ENCODE measurements around the gene TCP1. TPM values are rescaled to one million over a fixed set of nuclear protein-coding genes. Genes with fewer than 3 reads are reported as not detected.

TCP1 gene
- total RNA-seq, 1 experiment from 2014 or later, result 412 TPM

GRCh38 chr6:159778131-159778530 lies 11.3 kb downstream of the TCP1 start:
- Histone ChIP-seq H2BK12ac (ENCODE audit: insufficient read length, low read depth, low read length) (no peak overlapping the region), H3K4ac (ENCODE audit: low read depth, low read length) (no peak overlapping the region), H3K27me3 (ENCODE audit: insufficient read depth, low read length) (no peaks in the 10 kb centered on the region), H3K9me3 (ENCODE audit: control insufficient read depth, low read depth, low read length) (no peaks in the 10 kb centered on the region), H3K23me2 (ENCODE audit: insufficient read length, low read depth, low read length, poor library complexity, severe bottlenecking) (no peaks in the 10 kb centered on the region), H4K8ac (replicated peaks; ENCODE audit: insufficient read length, low read depth, low read length) (no peak overlapping the region), H3K9ac (ENCODE audit: extremely low read depth, insufficient read length, low read length) (no peak overlapping the region), H3K56ac (ENCODE audit: insufficient read length, low read depth, low read length) (no peak overlapping the region), H3K27ac (ENCODE audit: insufficient read length, low read depth, low read length) (no peak overlapping the region), H3T11ph (ENCODE audit: low read length) (no peak overlapping the region), H2BK5ac (ENCODE audit: insufficient read length, low read length) (no peak overlapping the region), H3K14ac (ENCODE audit: insufficient read depth, low read length) (no peak overlapping the region), H3K4me1 (ENCODE audit: insufficient read depth, low read length) (no peaks in the 10 kb centered on the region), H3K23ac (ENCODE audit: insufficient read length, low read depth, low read length) (no peak overlapping the region), H3K4me2 (ENCODE audit: insufficient read depth, insufficient read length, low read length) (no peak overlapping the region), H2BK20ac (ENCODE audit: low read depth, low read length, poor library complexity, severe bottlenecking) (no peak overlapping the region), H4K91ac (ENCODE audit: insufficient read length, low read depth, low read length) (no peak overlapping the region), H2AK5ac (ENCODE audit: insufficient read length, low read length) (no peak overlapping the region), H2BK120ac (ENCODE audit: low read depth, low read length, poor library complexity, severe bottlenecking) (no peak overlapping the region), H3K79me1 (ENCODE audit: insufficient read depth, low read depth, low read length, poor library complexity, severe bottlenecking) (no peaks in the 10 kb centered on the region), H2AFZ (ENCODE audit: low read length) (no peak overlapping the region), H4K20me1 (ENCODE audit: control insufficient read depth, insufficient read depth, insufficient read length) (no peaks in the 10 kb centered on the region), H2BK15ac (ENCODE audit: low read depth, low read length) (no peak overlapping the region), H4K5ac (ENCODE audit: insufficient read length, low read depth, low read length) (no peak overlapping the region), H3K18ac (ENCODE audit: insufficient read length, low read depth, low read length) (no peak overlapping the region), H3K79me2 (ENCODE audit: insufficient read depth, low read length) (no peaks in the 10 kb centered on the region)
- Mint-ChIP-seq H3K4me1 (no peaks in the 10 kb centered on the region; a peak in 1 of 4 replicates), H3K4me3 (no peak overlapping the region), H3K27me3 (ENCODE audit: low read depth) (no peaks in the 10 kb centered on the region), H3K36me3 (ENCODE audit: insufficient read depth in 1 of 3, low read depth in 3 of 3) (peaks cover 55 to 98% (median 97%) of the 10 kb centered on the region in 3 experiments; a peak in 6 of 7 replicates), H3K9me3 (no peaks in the 10 kb centered on the region), H3K27ac (peak overlapping the region in 1 of 3 experiments; percentile 30; a peak in 2 of 7 replicates)
- no CpG with 5 or more reads among the region's 1 CpG for WGBS (ENCODE audit: extremely low coverage, insufficient read length, low lambda C conversion rate)
- TF ChIP-seq CTCF (conservative IDR thresholded peaks at IDR 0.05), result no peak
- no peak for DNase-seq

Measured in H9 (cell line).